Endothelial cell of umbilical vein (primary cell): ENCODE data around the gene KLK2.

ENCODE experiments used
- CTCF ChIP-seq, 2 donors: IDR thresholded peaks; 1 replicate in 1 of 2; 2 replicates in 1 of 2; pipeline ENCODE4 v1.5.1; 2011; ENCODE audit warnings: low read length in 2 of 2, mild to moderate bottlenecking in 2 of 2, moderate library complexity in 2 of 2, control low read depth in 1 of 2, inconsistent platforms in 1 of 2, low read depth in 1 of 2; ENCODE audit not compliant: insufficient read depth in 1 of 2; ENCODE audit errors: extremely low read depth in 1 of 2
- EZH2 ChIP-seq: IDR thresholded peaks from 2 replicates; pipeline ENCODE4 v1.6.1; 2012; ENCODE audit warnings: borderline replicate concordance, low read depth, mild to moderate bottlenecking, moderate library complexity, low read length, inconsistent platforms; ENCODE audit not compliant: severe bottlenecking

- TF ChIP-seq EZH2, result no peak
- TF ChIP-seq CTCF (IDR thresholded peaks at IDR 0.05; ENCODE audit: extremely low read depth in 1 of 2, insufficient read depth in 1 of 2, low read depth in 1 of 2, low read length in 2 of 2), result no peak
Observed at GRCh38 chr19:50877338-50877737, 4.1 kb downstream of the KLK2 start.
